ENCODE measurements around the gene SMIM33.
"Not testable (repeated sequence)": the region's sequence is repeated elsewhere in the genome, so short reads cannot be mapped to it uniquely, and the experiment has no call there.

Gene SMIM33

GRCh38 chr5:139494256-139494655 lies 23.5 kb downstream of the SMIM33 start:
- H3K27ac ChIP-seq = no peak overlapping the region
- TF ChIP-seq ZFX (IDR thresholded peaks at IDR 0.05) (no peak), CTCF (conservative IDR thresholded peaks at IDR 0.05) (no peak)

DNA sequence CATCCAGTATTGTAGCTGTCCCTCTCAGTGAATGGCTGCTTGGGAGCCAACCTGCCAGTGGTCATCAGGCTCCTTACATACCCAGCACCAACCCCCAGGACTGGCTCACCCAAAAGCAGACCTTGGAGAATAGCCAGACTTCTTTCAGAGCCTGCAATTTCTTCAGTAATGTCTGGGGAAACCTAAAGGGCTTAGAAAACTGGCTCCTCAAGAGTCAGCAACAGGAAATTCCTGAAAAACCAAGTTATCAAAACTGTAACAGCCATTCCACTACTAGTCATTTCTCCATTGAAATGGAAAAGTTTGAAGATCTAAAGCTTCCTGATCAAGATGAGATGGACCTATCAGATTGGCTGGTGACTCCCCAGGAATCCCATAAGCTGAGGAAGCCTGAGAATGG lies 24.0 kb downstream of the SMIM33 start:
- TF ChIP-seq ZFX (IDR thresholded peaks at IDR 0.05) (no peak), CTCF (conservative IDR thresholded peaks at IDR 0.05) (no peak)
- H3K27ac ChIP-seq = no peak overlapping the region

GRCh38 chr5:139495638-139496435 lies 25.0 kb downstream of the SMIM33 start:
- no peak overlapping the region for H3K27ac ChIP-seq
- TF ChIP-seq ZFX (IDR thresholded peaks at IDR 0.05) (no peak), CTCF (conservative IDR thresholded peaks at IDR 0.05) (no peak)

DNA sequence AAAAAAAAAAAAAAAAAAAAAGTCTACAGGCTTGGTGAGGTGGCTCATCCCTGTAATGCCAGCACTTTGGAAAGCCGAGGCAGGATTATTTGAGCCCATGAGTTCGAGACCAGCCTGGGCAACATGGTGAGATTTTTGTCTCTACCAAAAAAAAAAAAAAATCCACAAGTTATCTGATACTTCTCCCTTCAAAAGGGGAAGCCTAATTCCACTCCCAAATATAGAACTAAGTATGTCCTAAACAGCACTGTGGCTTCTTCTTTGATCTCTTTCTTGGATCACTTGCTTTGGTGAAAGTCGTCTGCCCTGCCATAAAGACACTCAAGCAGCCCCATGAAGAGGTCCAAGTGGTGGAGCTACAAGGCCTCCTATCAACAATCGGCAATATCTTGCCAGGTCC lies 30.6 kb downstream of the SMIM33 start:
- TF ChIP-seq ZFX (IDR thresholded peaks at IDR 0.05) = no peak
- no peak for TF ChIP-seq CTCF (conservative IDR thresholded peaks at IDR 0.05)
- H3K27ac ChIP-seq = no peak overlapping the region

GRCh38 chr5:139503036-139503817 lies 32.4 kb downstream of the SMIM33 start:
- not testable (repeated sequence) for H3K27ac ChIP-seq

DNA sequence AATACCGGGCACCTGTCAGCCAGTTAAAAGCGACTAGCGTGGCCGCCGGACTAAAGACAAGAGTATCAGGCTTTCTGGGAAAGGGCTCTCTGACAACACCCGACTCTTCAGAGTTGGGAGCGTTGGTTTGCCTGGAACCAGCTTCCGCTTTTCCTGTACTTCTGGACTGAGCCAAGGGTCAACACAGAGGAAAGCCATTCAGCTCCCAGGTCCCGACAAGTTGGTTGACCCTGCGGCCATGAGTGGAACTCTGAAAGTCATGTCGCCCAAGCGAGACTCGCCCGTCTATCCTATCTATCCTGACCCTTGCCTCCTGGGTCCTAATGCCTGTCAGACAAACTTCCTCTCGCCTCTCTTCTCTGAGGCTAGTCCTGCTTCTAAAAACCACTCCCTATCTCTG lies 33.1 kb downstream of the SMIM33 start:
- H3K27ac ChIP-seq = not testable (repeated sequence)

DNA sequence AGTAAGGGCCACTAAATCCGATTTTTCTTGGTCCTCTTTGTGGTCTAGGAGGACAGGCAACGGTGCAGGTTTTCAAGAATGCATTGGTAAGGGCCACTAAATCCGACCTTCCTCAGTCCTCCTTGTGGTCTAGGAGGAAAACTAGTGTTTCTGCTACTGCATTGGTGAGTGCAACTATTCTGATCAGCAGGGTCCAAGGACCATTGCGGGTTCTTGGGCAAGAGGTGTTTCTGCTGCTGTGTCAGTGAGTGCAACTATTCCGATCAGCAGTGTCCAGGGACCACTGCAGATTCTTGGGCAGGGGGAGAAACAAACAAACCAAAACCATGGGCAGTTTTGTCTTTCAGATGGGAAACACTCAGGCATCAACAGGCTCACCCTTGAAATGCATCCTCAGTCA lies 33.9 kb downstream of the SMIM33 start:
- H3K27ac ChIP-seq = not testable (repeated sequence)

DNA sequence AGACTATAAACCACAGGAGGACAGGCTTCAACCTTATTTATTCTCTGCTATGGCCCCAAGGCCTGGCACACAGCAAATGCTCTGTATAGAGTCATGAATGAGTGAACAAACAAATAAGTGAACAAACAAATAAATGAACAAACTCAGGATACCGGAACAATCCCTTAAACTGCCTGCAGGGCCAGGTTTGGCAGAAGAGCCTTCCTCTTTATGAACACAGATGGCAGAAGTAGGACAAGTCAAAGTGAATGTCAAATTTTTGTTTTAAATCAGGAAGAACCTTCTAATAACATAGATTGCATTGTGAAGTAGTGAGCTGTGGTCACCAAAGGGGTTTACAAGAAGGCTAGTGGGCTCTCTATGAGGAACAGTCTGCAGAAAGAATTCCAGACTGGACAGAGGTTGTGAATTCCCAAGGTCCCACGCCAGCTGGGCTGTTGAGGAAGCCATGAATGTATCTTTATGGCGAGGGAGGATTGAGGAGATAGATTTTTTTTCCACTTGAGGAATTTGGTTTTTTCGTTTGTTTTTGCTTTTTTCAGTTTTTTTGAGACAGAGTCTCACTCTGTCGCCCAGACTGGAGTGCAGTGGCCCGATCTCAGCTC lies 42.1 kb downstream of the SMIM33 start:
- TF ChIP-seq CTCF (conservative IDR thresholded peaks at IDR 0.05) (no peak), ZFX (IDR thresholded peaks at IDR 0.05) (no peak)
- no peak overlapping the region for H3K27ac ChIP-seq

All from C4-2B (cell line).